ENCODE results near the gene BAIAP2. TPM values are rescaled to one million over a fixed set of nuclear protein-coding genes. Genes with fewer than 3 reads are reported as not detected.

The BAIAP2 gene
- total RNA-seq, 1 donor from 2014 or later: 6.8 TPM

DNA sequence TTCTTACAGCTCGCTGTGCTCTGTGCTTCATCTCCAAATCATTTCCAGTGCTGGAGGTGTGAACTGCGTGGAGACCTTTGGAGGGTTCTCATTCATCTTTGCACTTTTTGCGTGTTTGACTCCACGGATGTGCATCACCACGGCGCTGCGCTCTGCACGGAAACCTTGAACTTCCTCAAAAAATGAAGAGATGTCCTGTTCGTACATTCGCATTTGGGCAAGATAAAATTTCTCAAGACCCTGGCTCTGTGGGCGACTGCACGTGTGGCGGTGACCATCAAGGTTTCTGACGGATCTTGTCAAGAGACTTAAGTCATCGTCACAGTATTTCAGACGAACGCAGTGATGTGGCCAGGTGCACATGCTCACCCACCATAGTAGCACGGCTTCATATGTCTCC, 120.0 kb downstream of the BAIAP2 start:
- CTCF ChIA-PET: no interaction called here
- H3K4me1 Mint-ChIP-seq: peaks cover 4% of the 10 kb centered on the region

DNA sequence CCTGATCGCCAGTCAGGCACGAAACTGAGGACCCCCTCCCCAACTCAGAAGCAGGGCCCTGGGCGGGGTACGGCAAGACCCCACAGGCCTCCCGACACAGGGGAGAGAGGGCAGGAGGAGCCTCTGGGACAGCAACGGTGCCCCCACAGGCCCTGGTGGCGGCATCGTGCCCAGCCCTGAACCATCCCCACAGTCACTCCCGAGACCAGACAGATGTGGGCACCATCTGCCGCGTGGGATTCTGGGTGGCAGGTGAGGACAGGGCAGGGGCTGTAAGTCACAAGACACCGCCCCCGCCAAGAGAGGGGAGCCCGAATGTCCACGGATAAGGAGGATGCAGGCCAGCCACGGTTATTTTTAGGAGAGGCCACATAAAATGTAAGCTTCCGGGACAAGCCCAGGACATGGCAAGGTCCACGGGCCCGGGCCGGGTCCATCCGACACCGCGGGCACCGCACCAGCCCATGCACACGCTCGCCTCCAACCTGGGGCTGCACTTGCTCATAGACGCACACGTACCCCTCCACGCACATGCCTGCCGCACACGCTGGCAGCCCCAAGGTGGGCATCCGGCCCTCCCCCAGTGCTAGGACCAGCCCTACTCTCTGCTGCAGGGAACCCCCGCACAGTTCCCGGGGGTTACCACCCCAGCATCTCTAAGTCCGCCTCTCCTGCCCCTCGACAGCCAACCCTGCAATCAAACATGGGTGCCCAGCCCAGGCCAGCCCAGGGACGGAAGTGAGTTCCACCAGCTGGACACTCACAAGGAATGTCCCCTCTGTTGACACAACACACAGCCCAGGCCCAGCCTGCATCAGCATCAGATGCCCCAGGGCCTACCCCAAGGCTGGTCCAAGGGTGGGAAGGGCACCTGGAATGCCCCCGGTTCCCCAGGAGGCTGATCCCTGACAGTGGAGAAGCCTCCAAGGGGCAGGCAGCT, 122.2 kb downstream of the BAIAP2 start:
- Mint-ChIP-seq H3K9me3 (no peaks in the 10 kb centered on the region), H3K36me3 (ENCODE audit: low read depth) (no peaks in the 10 kb centered on the region), H3K27ac (no peak overlapping the region), H3K27me3 (peaks cover 8% of the 10 kb centered on the region), H3K4me3 (no peak overlapping the region), H3K4me1 (peaks cover 8% of the 10 kb centered on the region)
- DNase-seq (no peak), ATAC-seq (ENCODE audit: low read depth) (no peak)
- TF ChIP-seq, protein P1, sequence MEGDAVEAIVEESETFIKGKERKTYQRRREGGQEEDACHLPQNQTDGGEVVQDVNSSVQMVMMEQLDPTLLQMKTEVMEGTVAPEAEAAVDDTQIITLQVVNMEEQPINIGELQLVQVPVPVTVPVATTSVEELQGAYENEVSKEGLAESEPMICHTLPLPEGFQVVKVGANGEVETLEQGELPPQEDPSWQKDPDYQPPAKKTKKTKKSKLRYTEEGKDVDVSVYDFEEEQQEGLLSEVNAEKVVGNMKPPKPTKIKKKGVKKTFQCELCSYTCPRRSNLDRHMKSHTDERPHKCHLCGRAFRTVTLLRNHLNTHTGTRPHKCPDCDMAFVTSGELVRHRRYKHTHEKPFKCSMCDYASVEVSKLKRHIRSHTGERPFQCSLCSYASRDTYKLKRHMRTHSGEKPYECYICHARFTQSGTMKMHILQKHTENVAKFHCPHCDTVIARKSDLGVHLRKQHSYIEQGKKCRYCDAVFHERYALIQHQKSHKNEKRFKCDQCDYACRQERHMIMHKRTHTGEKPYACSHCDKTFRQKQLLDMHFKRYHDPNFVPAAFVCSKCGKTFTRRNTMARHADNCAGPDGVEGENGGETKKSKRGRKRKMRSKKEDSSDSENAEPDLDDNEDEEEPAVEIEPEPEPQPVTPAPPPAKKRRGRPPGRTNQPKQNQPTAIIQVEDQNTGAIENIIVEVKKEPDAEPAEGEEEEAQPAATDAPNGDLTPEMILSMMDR (IDR thresholded peaks at IDR 0.05): no peak
- ChIA-PET CTCF (no interaction called here), POLR2A (interaction anchor here (0.6 kb wide), 1 partner anchor 66 kb away, joined by 3 read pairs; no protein-coding TSS in a partner anchor)
- intact Hi-C loops (cut with micrococcal nuclease): loop anchor here (10.0 kb wide), 1 partner anchor 68 kb away; the partner anchor contains the start of gene CEP131

More for the DNA sequence above, 120.0 kb downstream of the BAIAP2 start:
- DNase-seq (no peak), ATAC-seq (ENCODE audit: low read depth) (no peak)
- H3K9me3 Mint-ChIP-seq: no peaks in the 10 kb centered on the region
- peaks cover 8% of the 10 kb centered on the region for H3K27me3 Mint-ChIP-seq
- intact Hi-C loops (cut with micrococcal nuclease): loop anchor here (10.0 kb wide), 1 partner anchor 70 kb away; the partner anchor contains the start of gene CEP131
- H3K27ac Mint-ChIP-seq: no peak overlapping the region
- H3K4me3 Mint-ChIP-seq: no peak overlapping the region
- no peaks in the 10 kb centered on the region for H3K36me3 Mint-ChIP-seq (ENCODE audit: low read depth)
- POLR2A ChIA-PET: no interaction called here
- TF ChIP-seq, protein P1 (IDR thresholded peaks at IDR 0.05): no peak

DNA sequence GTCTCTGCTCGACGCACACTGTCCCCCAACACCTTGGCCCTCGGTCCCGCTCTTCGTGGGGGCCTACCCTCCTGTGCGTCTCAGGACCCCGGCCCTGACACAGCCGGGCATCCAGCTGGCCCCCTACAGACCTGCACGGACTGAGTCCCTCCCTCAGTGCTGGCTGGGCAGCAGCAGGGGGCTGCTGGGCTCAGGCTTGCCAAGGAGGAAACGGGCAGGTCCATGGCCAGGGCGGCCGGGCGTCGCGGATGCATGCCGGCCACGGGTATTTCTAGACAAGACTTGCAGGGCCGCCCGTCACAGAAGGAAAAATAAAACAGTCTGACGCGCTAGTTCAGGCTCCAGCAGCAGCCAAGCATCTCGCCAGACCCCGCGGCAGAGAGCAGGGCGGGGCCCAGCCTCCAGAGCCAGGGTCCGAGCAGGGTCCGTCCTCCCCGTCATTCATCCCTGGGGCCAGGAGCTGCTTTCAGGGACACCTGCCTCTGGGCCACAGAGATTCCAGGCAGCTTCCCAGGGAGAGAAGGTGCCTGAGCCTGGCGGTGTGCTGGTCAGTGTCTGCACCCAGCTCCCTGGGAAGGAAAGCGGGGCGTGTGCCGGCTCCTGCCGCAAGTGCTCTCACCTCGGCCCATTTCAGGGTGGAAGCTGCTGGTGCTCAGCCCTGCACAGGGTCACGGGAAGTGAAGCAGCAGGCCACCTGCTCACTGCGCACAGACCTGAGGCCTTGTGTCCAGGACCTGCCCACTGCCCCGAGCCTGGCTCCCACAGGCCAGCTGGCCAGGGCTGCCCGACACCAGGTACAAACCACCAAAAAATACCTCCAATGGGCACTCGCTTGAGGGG, 123.1 kb downstream of the BAIAP2 start:
- CTCF ChIA-PET: no interaction called here
- intact Hi-C loops (cut with micrococcal nuclease): loop anchor here (10.0 kb wide), 1 partner anchor 67 kb away; the partner anchor contains the start of gene CEP131
- POLR2A ChIA-PET: no interaction called here

DNA sequence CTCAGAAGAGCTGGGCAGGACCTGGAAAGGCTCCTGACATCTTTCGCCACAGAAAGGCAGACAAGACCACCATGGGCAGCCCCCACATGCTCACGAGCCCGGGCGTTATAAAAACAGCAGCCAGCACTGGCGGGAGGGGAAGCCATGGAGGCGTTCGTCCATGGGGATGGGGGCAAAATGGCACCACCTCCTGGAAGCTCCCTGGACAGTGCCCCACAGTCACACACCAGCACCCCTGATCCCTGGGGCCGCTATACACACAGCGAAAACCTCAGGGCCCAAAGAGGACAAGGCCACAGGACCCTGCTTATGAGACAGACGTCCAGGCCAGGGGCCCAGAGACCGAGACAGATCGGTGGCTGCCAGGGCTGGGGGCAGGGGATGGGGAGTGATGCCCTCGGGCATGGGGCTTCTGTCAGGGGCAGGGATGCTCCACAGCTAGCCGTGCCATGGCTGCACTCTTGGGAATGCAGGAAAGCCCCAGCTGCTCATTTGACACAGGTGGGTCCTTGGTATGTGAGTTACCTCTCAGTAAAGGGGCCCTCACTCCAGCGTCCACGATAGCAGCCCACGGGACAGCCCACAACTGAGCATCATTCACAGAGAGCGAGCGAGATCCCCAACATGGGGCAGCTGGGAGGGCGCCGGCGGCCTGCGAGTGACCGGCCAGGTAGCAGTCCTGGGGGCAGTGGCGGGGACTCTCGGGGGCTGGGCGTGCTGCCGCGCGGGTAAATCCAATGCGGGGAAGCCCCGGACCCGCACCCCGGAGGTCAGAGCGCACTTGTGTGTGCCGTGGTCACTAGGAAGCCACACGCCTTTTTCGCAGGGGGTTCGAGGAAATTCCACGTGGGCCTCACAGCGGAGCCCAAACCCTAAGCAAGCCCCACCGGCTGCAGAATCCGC, 124.0 kb downstream of the BAIAP2 start:
- POLR2A ChIA-PET: no interaction called here
- Mint-ChIP-seq H3K4me1 (peaks cover 4% of the 10 kb centered on the region), H3K9me3 (no peaks in the 10 kb centered on the region), H3K27ac (no peak overlapping the region), H3K36me3 (ENCODE audit: low read depth) (no peaks in the 10 kb centered on the region), H3K4me3 (no peak overlapping the region), H3K27me3 (peaks cover 15% of the 10 kb centered on the region)
- CTCF ChIA-PET: no interaction called here
- intact Hi-C loops (cut with micrococcal nuclease): loop anchor here (10.0 kb wide), 1 partner anchor 66 kb away; the partner anchor contains the start of gene CEP131
- DNase-seq (no peak), ATAC-seq (ENCODE audit: low read depth) (no peak)
- TF ChIP-seq, protein P1 (IDR thresholded peaks at IDR 0.05): no peak

More for the DNA sequence above, 123.1 kb downstream of the BAIAP2 start:
- no peak overlapping the region for H3K27ac Mint-ChIP-seq
- H3K9me3 Mint-ChIP-seq: no peaks in the 10 kb centered on the region
- TF ChIP-seq, protein P1 (IDR thresholded peaks at IDR 0.05): no peak
- H3K4me3 Mint-ChIP-seq: no peak overlapping the region
- ATAC-seq (ENCODE audit: low read depth) (no peak), DNase-seq (no peak)
- H3K36me3 Mint-ChIP-seq (ENCODE audit: low read depth): no peaks in the 10 kb centered on the region
- peaks cover 11% of the 10 kb centered on the region for H3K27me3 Mint-ChIP-seq
- peaks cover 7% of the 10 kb centered on the region for H3K4me1 Mint-ChIP-seq

Measured in activated B cell treated with CpG ODN at 0.5 μM for 24 hours (primary cell).